ENCODE data around the gene GOLGA6L22.
"Not testable (repeated sequence)": the region's sequence is repeated elsewhere in the genome, so short reads cannot be mapped to it uniquely, and the experiment has no call there.

DNA sequence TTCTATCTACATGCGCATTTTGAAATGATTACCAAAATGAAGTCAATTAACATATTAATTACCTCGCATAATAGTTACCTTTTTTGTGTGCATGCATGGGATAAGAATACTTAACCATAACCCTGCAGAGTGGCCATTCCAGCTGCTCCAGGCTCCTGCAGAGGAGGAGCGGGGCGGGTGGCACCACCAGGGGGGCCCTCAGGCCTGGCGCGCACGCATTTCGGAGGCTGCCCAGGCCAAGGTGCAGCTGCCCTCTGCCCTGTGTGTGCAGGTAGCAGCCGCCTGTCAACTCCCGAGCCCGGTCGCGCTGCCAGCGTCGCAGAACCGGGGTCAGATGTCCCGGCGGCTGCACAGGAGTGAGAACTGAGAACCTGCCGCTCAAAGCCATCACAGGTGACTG lies 41.4 kb upstream of the GOLGA6L22 start:
- TF ChIP-seq POLR2A (IDR thresholded peaks at IDR 0.05) = not testable (repeated sequence)
- TF ChIP-seq, protein P1, sequence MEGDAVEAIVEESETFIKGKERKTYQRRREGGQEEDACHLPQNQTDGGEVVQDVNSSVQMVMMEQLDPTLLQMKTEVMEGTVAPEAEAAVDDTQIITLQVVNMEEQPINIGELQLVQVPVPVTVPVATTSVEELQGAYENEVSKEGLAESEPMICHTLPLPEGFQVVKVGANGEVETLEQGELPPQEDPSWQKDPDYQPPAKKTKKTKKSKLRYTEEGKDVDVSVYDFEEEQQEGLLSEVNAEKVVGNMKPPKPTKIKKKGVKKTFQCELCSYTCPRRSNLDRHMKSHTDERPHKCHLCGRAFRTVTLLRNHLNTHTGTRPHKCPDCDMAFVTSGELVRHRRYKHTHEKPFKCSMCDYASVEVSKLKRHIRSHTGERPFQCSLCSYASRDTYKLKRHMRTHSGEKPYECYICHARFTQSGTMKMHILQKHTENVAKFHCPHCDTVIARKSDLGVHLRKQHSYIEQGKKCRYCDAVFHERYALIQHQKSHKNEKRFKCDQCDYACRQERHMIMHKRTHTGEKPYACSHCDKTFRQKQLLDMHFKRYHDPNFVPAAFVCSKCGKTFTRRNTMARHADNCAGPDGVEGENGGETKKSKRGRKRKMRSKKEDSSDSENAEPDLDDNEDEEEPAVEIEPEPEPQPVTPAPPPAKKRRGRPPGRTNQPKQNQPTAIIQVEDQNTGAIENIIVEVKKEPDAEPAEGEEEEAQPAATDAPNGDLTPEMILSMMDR (IDR thresholded peaks at IDR 0.05) = not testable (repeated sequence)
